HepG2 (cell line): ENCODE results near the gene PRR19. TPM values are rescaled to one million over a fixed set of nuclear protein-coding genes. Genes with fewer than 3 reads are reported as not detected.

Experiments
- ATRX ChIP-seq: sonication (generic); formaldehyde crosslinking; IDR thresholded peaks from 2 replicates; pipeline ENCODE4 v1.4.0; 2020; ENCODE audit warnings: missing genetic modification reagents, borderline replicate concordance
- CREB1 ChIP-seq, 2 experiments: fragments of 450-650 bp in 1 of 2; IDR thresholded peaks; 2 replicates each; pipeline ENCODE4 v1.6.1; 2016 to 2017; ENCODE audit warnings: control low read depth in 1 of 2, mild to moderate bottlenecking in 1 of 2, missing compliant biosample characterization in 1 of 2, missing genetic modification characterization in 1 of 2
- FOXM1 ChIP-seq: sonication (generic); formaldehyde crosslinking; IDR thresholded peaks from 2 replicates; pipeline ENCODE4 v1.5.0; 2020; ENCODE audit warnings: missing genetic modification reagents
- ISL2 ChIP-seq: sonication (generic); formaldehyde crosslinking; IDR thresholded peaks from 2 replicates; pipeline ENCODE4 v1.5.0; 2020; ENCODE audit warnings: missing genetic modification reagents
- KDM5A ChIP-seq: fragments of 200-600 bp; sonication (generic); IDR thresholded peaks from 2 replicates; pipeline ENCODE4 v1.7.0; 2018; ENCODE audit warnings: antibody characterized with exemption, mild to moderate bottlenecking, low read length, borderline replicate concordance
- KIAA2018 ChIP-seq: sonication (generic); formaldehyde crosslinking; IDR thresholded peaks from 2 replicates; pipeline ENCODE4 v1.5.0; 2020; ENCODE audit warnings: mild to moderate bottlenecking, missing genetic modification reagents, borderline replicate concordance
- MED13 ChIP-seq: sonication (generic); formaldehyde crosslinking; IDR thresholded peaks from 2 replicates; pipeline ENCODE4 v1.5.0; 2020; ENCODE audit warnings: missing genetic modification reagents
- NFIB ChIP-seq: sonication (generic); formaldehyde crosslinking; IDR thresholded peaks from 2 replicates; pipeline ENCODE4 v1.9.0; 2021; ENCODE audit warnings: missing genetic modification reagents, mild to moderate bottlenecking, borderline replicate concordance
- NONO ChIP-seq, 2 experiments: fragments of 450-650 bp in 1 of 2; sonication (generic) in 1 of 2; formaldehyde crosslinking in 1 of 2; IDR thresholded peaks in 1 of 2; conservative IDR thresholded peaks in 1 of 2; 2 replicates each; pipeline versions ENCODE4 v1.6.1 to v1.8.0; 2017 to 2022; ENCODE audit warnings: mild to moderate bottlenecking in 1 of 2, missing genetic modification reagents in 1 of 2, moderate library complexity in 1 of 2
- RFX5 ChIP-seq: IDR thresholded peaks from 2 replicates; pipeline ENCODE4 v1.6.1; 2011; ENCODE audit warnings: low read depth, low read length, improper control_type of control experiment
- SP2 ChIP-seq: sonication (generic); formaldehyde crosslinking; IDR thresholded peaks from 2 replicates; pipeline ENCODE4 v1.5.1; 2020; ENCODE audit warnings: mild to moderate bottlenecking, missing genetic modification reagents
- TFAP4 ChIP-seq: sonication (generic); IDR thresholded peaks from 2 replicates; pipeline ENCODE4 v1.6.1; 2016; ENCODE audit warnings: low read depth, borderline replicate concordance
- TMF1 ChIP-seq: sonication (generic); formaldehyde crosslinking; IDR thresholded peaks from 2 replicates; pipeline ENCODE4 v1.8.1; 2022; ENCODE audit warnings: low read depth, missing genetic modification reagents
- UBTF ChIP-seq: sonication (generic); formaldehyde crosslinking; IDR thresholded peaks from 2 replicates; pipeline ENCODE4 v1.4.0; 2020; ENCODE audit warnings: mild to moderate bottlenecking, missing genetic modification reagents
- ZFP62 ChIP-seq: sonication (generic); formaldehyde crosslinking; IDR thresholded peaks from 2 replicates; pipeline ENCODE4 v1.4.0; 2020; ENCODE audit warnings: missing genetic modification reagents
- ZMAT3 ChIP-seq: sonication (generic); formaldehyde crosslinking; conservative IDR thresholded peaks from 2 replicates; pipeline ENCODE4 v1.7.0; 2021; ENCODE audit warnings: missing genetic modification reagents
- ZNF343 ChIP-seq: sonication (generic); formaldehyde crosslinking; IDR thresholded peaks from 2 replicates; pipeline ENCODE4 v1.4.0; 2020; ENCODE audit warnings: mild to moderate bottlenecking, missing genetic modification reagents
- ZNF772 ChIP-seq: sonication (generic); formaldehyde crosslinking; IDR thresholded peaks from 2 replicates; pipeline ENCODE4 v1.5.0; 2020; ENCODE audit warnings: mild to moderate bottlenecking, missing genetic modification reagents
- polyA plus RNA-seq, 8 experiments: library from polyadenylated mRNA; depleted of rRNA in 3 of 8; stranded (reverse) in 7 of 8; unstranded in 1 of 8; fragments of >200 nt; fragmentation: Illumina TruSeq in 4 of 8; extraction: Trizol in 4 of 8; gene quantifications; 2 replicates each; pipeline versions ENCODE4 v1.2.1 to v1.2.3, GENCODE V29; 2011 to 2016; ENCODE audit warnings: low read depth in 4 of 8, missing spikeins in 1 of 8, mixed read lengths in 1 of 8; ENCODE audit not compliant: insufficient read depth in 1 of 8
- total RNA-seq, 5 experiments: library from RNA; depleted of rRNA; stranded (reverse); fragments of >200 nt; fragmentation: Illumina TruSeq; extraction: Trizol; gene quantifications; 2 replicates each; pipeline ENCODE4 v1.2.3, GENCODE V29; 2016; ENCODE audit warnings: low read depth in 1 of 5

The PRR19 gene
- total and polyA plus RNA-seq, 2 of the 13 experiments (the other 11 are each of a cell fraction or from before 2014, with no cell fraction given): 0.21 to 0.33 TPM

GRCh38 chr19:42268704-42269477 is 33.0 kb upstream of the PRR19 start, which contains the start of gene CIC (continued):
- TF ChIP-seq UBTF (CRISPR knock-in tag) (no peak), ZFP62 (0 out of 2 replicates have a peak, but pooled peaks have one; percentile 41), FOXM1 (CRISPR knock-in tag) (no peak), NFIB (CRISPR knock-in tag) (no peak), KDM5A (no peak), ZNF343 (CRISPR knock-in tag) (peak; percentile 91), KIAA2018 (CRISPR knock-in tag) (no peak), ISL2 (no peak), TFAP4 (peak; percentile 99), ATRX (no peak), RFX5 (peak; percentile 77), SP2 (CRISPR knock-in tag) (peak; percentile 97), MED13 (CRISPR knock-in tag) (no peak), ZNF772 (no peak; the same call in 1 of the 2 replicates), ZMAT3 (CRISPR knock-in tag) (0 out of 2 replicates have a peak, but pooled peaks have one; percentile 39), CREB1 (IDR thresholded peaks at IDR 0.05) (peak; percentile 92), CREB1 (CRISPR knock-in tag; IDR thresholded peaks at IDR 0.05) (peak; percentile 93), NONO (IDR thresholded peaks at IDR 0.05) (no peak), NONO (CRISPR knock-in tag; conservative IDR thresholded peaks at IDR 0.05) (no peak), TMF1 (CRISPR knock-in tag) (no peak)
